Measurements from ENCODE around the gene SLC52A3. TPM values are rescaled to one million over a fixed set of nuclear protein-coding genes. Genes with fewer than 3 reads are reported as not detected.
A peak's percentile ranks its signal among the peaks of the same experiment; 100 is the strongest.

The SLC52A3 gene
- total RNA-seq, 1 experiment from 2014 or later, result 4.2 TPM

- Histone ChIP-seq H3K27me3 (ENCODE audit: low read length) (no peaks in the 10 kb centered on the region), H3K9ac (ENCODE audit: low read length) (no peak overlapping the region), H3K4me3 (ENCODE audit: low read length) (no peak overlapping the region), H2AFZ (ENCODE audit: low read length) (no peak overlapping the region), H3K27ac (ENCODE audit: low read length) (no peak overlapping the region), H3K9me2 (replicated peaks; ENCODE audit: low read length) (no peaks in the 10 kb centered on the region), H3K4me1 (ENCODE audit: insufficient read depth, low read length) (no peaks in the 10 kb centered on the region), H3K79me2 (ENCODE audit: low read length) (no peaks in the 10 kb centered on the region), H3K4me2 (ENCODE audit: low read length) (no peak overlapping the region), H3K9me3 (ENCODE audit: low read length) (peaks cover 9% of the 10 kb centered on the region; the same call in 1 of the 2 replicates), H3F3A (ENCODE audit: low read length, unreplicated experiment) (no peaks in the 10 kb centered on the region), H3K36me3 (ENCODE audit: low read depth, low read length) (no peaks in the 10 kb centered on the region), H4K20me1 (ENCODE audit: low read length) (no peaks in the 10 kb centered on the region)
- ATAC-seq, result no peak
- ChIA-PET CTCF (interaction anchor here (1.0 kb wide), 1 partner anchor 22 kb away, joined by 4 read pairs; the partner anchor contains the start of gene SLC52A3), POLR2A (ENCODE audit: unreplicated experiment) (no interaction called here)
- BruUV-seq (replicated peaks), result no TSS peak
- intact Hi-C loops (cut with micrococcal nuclease), result no loop called here
- peak; percentile 18 for DNase-seq
- TF ChIP-seq EZH2phosphoT487 (IDR thresholded peaks at IDR 0.05; ENCODE audit: borderline replicate concordance, low read length) (no peak), EZH2 (IDR thresholded peaks at IDR 0.05; ENCODE audit: low read length, unreplicated experiment) (no peak), CTCF (conservative IDR thresholded peaks at IDR 0.05; ENCODE audit: low read depth, low read length) (no peak)
Observed at GRCh38 chr20:745683-746301, 22.5 kb downstream of the SLC52A3 start.

- ATAC-seq (no peak), DNase-seq (no peak)
- Histone ChIP-seq H3F3A (ENCODE audit: low read length, unreplicated experiment) (no peaks in the 10 kb centered on the region), H3K27ac (ENCODE audit: low read length) (no peak overlapping the region), H3K4me3 (ENCODE audit: low read length) (no peak overlapping the region), H3K4me2 (ENCODE audit: low read length) (no peak overlapping the region), H3K9me2 (replicated peaks; ENCODE audit: low read length) (no peaks in the 10 kb centered on the region), H3K27me3 (ENCODE audit: low read length) (no peaks in the 10 kb centered on the region), H3K4me1 (ENCODE audit: insufficient read depth, low read length) (peaks cover 7% of the 10 kb centered on the region), H3K36me3 (ENCODE audit: low read depth, low read length) (no peaks in the 10 kb centered on the region), H3K9me3 (ENCODE audit: low read length) (peaks cover 9% of the 10 kb centered on the region; the same call in 1 of the 2 replicates), H3K79me2 (ENCODE audit: low read length) (no peaks in the 10 kb centered on the region), H2AFZ (ENCODE audit: low read length) (no peak overlapping the region), H4K20me1 (ENCODE audit: low read length) (no peaks in the 10 kb centered on the region), H3K9ac (ENCODE audit: low read length) (no peak overlapping the region)
- intact Hi-C loops (cut with micrococcal nuclease), result no loop called here
- CTCF ChIA-PET, result no interaction called here
- POLR2A ChIA-PET (ENCODE audit: unreplicated experiment), result no interaction called here
- TF ChIP-seq CTCF (conservative IDR thresholded peaks at IDR 0.05; ENCODE audit: low read depth, low read length), result no peak
- no peak for TF ChIP-seq EZH2phosphoT487 (IDR thresholded peaks at IDR 0.05; ENCODE audit: borderline replicate concordance, low read length)
- TF ChIP-seq EZH2 (IDR thresholded peaks at IDR 0.05; ENCODE audit: low read length, unreplicated experiment), result no peak
- BruUV-seq (replicated peaks), result no TSS peak
Observed at GRCh38 chr20:742156-742555, 26.1 kb downstream of the SLC52A3 start.

GRCh38 chr20:741620-742019 is 26.7 kb downstream of the SLC52A3 start:
- no peaks in the 10 kb centered on the region for H4K20me1 ChIP-seq (ENCODE audit: low read length)
- H3K27ac ChIP-seq (ENCODE audit: low read length), result no peak overlapping the region
- peaks cover 7% of the 10 kb centered on the region for H3K4me1 ChIP-seq (ENCODE audit: insufficient read depth, low read length)
- no peak overlapping the region for H3K9ac ChIP-seq (ENCODE audit: low read length)
- ATAC-seq (no peak), DNase-seq (no peak)
- H3K9me2 ChIP-seq (replicated peaks; ENCODE audit: low read length), result no peaks in the 10 kb centered on the region
- H3K27me3 ChIP-seq (ENCODE audit: low read length), result no peaks in the 10 kb centered on the region
- CTCF ChIA-PET, result no interaction called here
- no TSS peak for BruUV-seq (replicated peaks)
- H3K79me2 ChIP-seq (ENCODE audit: low read length), result no peaks in the 10 kb centered on the region
- TF ChIP-seq CTCF (conservative IDR thresholded peaks at IDR 0.05; ENCODE audit: low read depth, low read length) (no peak), EZH2 (IDR thresholded peaks at IDR 0.05; ENCODE audit: low read length, unreplicated experiment) (no peak), EZH2phosphoT487 (IDR thresholded peaks at IDR 0.05; ENCODE audit: borderline replicate concordance, low read length) (no peak)
- no peaks in the 10 kb centered on the region for H3K36me3 ChIP-seq (ENCODE audit: low read depth, low read length)
- H3K4me2 ChIP-seq (ENCODE audit: low read length), result no peak overlapping the region
- intact Hi-C loops (cut with micrococcal nuclease), result no loop called here
- H2AFZ ChIP-seq (ENCODE audit: low read length), result no peak overlapping the region
- peaks cover 9% of the 10 kb centered on the region; the same call in 1 of the 2 replicates for H3K9me3 ChIP-seq (ENCODE audit: low read length)
- POLR2A ChIA-PET (ENCODE audit: unreplicated experiment), result no interaction called here
- H3K4me3 ChIP-seq (ENCODE audit: low read length), result no peak overlapping the region
- no peaks in the 10 kb centered on the region for H3F3A ChIP-seq (ENCODE audit: low read length, unreplicated experiment)

Data from PC-3 (cell line).